ENCODE data around the gene STAT5B. TPM values are rescaled to one million over a fixed set of nuclear protein-coding genes. Genes with fewer than 3 reads are reported as not detected.

The STAT5B gene
- total and polyA plus RNA-seq, 2 of the 13 experiments (the other 11 are each of a cell fraction or from before 2014, with no cell fraction given): 21.0 to 42.8 TPM

DNA sequence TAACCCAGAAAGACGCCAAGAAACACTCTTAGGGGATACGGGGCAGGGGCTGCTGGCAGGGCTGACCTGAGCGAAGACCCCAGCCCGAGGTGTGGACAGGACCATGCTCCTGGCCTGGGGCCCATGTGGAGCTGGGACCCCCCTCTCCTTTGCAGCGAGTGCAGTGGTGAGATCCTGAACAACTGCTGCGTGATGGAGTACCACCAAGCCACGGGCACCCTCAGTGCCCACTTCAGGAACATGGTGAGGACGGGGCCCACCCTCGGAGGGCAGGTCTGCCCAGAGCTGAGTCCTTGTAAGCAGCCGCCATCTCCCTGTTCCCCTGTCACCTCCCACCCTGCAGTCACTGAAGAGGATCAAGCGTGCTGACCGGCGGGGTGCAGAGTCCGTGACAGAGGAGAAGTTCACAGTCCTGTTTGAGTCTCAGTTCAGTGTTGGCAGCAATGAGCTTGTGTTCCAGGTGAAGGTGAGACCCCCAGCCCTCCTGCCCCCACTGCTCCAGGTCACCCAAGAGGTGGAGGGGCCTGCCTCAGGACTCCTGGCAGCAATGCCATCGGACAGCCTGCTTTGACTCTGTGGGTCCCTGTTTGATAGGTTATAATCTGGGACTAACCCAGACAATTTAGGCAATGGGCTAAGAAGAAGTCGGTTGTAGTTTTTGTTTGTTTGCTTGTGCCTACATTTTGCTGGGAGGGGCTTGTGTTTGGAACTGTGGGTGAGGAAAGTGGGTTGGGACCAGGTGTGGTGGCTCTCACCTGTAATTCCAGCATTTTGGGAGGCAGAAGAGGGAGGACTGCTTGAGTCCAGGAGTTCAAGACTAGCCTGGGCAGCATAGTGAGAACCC is 28.2 kb upstream of the STAT5B start (continued):
- TF ChIP-seq, protein P1, sequence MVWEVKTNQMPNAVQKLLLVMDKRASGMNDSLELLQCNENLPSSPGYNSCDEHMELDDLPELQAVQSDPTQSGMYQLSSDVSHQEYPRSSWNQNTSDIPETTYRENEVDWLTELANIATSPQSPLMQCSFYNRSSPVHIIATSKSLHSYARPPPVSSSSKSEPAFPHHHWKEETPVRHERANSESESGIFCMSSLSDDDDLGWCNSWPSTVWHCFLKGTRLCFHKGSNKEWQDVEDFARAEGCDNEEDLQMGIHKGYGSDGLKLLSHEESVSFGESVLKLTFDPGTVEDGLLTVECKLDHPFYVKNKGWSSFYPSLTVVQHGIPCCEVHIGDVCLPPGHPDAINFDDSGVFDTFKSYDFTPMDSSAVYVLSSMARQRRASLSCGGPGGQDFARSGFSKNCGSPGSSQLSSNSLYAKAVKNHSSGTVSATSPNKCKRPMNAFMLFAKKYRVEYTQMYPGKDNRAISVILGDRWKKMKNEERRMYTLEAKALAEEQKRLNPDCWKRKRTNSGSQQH (CRISPR knock-in tag; IDR thresholded peaks at IDR 0.05; ENCODE audit: low read depth): no peak
- TF ChIP-seq SRY (CRISPR knock-in tag; IDR thresholded peaks at IDR 0.05) (no peak), ZNF569 (CRISPR knock-in tag; IDR thresholded peaks at IDR 0.05; ENCODE audit: borderline replicate concordance) (no peak), MAF1 (CRISPR knock-in tag; IDR thresholded peaks at IDR 0.05; ENCODE audit: borderline replicate concordance) (no peak), ZNF850 (CRISPR knock-in tag; conservative IDR thresholded peaks at IDR 0.05) (no peak), ERF (CRISPR knock-in tag; IDR thresholded peaks at IDR 0.05) (no peak), ONECUT2 (CRISPR knock-in tag; IDR thresholded peaks at IDR 0.05) (0 out of 2 replicates have a peak, but pooled peaks have one; percentile 24), ZBTB3 (CRISPR knock-in tag; IDR thresholded peaks at IDR 0.05; ENCODE audit: borderline replicate concordance, low read depth) (no peak), ARHGAP35 (CRISPR knock-in tag; IDR thresholded peaks at IDR 0.05; ENCODE audit: borderline replicate concordance) (no peak), ZKSCAN8 (CRISPR knock-in tag; IDR thresholded peaks at IDR 0.05; ENCODE audit: borderline replicate concordance) (no peak), ZNF670 (CRISPR knock-in tag; IDR thresholded peaks at IDR 0.05; ENCODE audit: borderline replicate concordance) (no peak), ATM (IDR thresholded peaks at IDR 0.05; ENCODE audit: borderline replicate concordance) (no peak), HNRNPUL1 (IDR thresholded peaks at IDR 0.05; ENCODE audit: low read depth, low read length) (no peak), SMAD9 (CRISPR knock-in tag; IDR thresholded peaks at IDR 0.05) (no peak), SOX6 (IDR thresholded peaks at IDR 0.05) (no peak), SOX6 (CRISPR knock-in tag; IDR thresholded peaks at IDR 0.05) (peak; percentile 62), ZNF780A (CRISPR knock-in tag; IDR thresholded peaks at IDR 0.05) (no peak), THYN1 (CRISPR knock-in tag; IDR thresholded peaks at IDR 0.05; ENCODE audit: borderline replicate concordance, low read depth) (no peak), HOXA5 (CRISPR knock-in tag; IDR thresholded peaks at IDR 0.05) (no peak), NCOA1 (CRISPR knock-in tag; IDR thresholded peaks at IDR 0.05) (no peak; the same call in 1 of the 2 replicates), MAFF (IDR thresholded peaks at IDR 0.05; ENCODE audit: low read depth, low read length) (no peak), TBL1XR1 (IDR thresholded peaks at IDR 0.05; ENCODE audit: borderline replicate concordance, low read length, partially characterized antibody) (no peak), MBD4 (IDR thresholded peaks at IDR 0.05; ENCODE audit: borderline replicate concordance, low read length) (no peak)
- TF ChIP-seq, protein P2, sequence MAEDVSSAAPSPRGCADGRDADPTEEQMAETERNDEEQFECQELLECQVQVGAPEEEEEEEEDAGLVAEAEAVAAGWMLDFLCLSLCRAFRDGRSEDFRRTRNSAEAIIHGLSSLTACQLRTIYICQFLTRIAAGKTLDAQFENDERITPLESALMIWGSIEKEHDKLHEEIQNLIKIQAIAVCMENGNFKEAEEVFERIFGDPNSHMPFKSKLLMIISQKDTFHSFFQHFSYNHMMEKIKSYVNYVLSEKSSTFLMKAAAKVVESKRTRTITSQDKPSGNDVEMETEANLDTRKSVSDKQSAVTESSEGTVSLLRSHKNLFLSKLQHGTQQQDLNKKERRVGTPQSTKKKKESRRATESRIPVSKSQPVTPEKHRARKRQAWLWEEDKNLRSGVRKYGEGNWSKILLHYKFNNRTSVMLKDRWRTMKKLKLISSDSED (CRISPR knock-in tag; IDR thresholded peaks at IDR 0.05): no peak
- TF ChIP-seq, protein P3, sequence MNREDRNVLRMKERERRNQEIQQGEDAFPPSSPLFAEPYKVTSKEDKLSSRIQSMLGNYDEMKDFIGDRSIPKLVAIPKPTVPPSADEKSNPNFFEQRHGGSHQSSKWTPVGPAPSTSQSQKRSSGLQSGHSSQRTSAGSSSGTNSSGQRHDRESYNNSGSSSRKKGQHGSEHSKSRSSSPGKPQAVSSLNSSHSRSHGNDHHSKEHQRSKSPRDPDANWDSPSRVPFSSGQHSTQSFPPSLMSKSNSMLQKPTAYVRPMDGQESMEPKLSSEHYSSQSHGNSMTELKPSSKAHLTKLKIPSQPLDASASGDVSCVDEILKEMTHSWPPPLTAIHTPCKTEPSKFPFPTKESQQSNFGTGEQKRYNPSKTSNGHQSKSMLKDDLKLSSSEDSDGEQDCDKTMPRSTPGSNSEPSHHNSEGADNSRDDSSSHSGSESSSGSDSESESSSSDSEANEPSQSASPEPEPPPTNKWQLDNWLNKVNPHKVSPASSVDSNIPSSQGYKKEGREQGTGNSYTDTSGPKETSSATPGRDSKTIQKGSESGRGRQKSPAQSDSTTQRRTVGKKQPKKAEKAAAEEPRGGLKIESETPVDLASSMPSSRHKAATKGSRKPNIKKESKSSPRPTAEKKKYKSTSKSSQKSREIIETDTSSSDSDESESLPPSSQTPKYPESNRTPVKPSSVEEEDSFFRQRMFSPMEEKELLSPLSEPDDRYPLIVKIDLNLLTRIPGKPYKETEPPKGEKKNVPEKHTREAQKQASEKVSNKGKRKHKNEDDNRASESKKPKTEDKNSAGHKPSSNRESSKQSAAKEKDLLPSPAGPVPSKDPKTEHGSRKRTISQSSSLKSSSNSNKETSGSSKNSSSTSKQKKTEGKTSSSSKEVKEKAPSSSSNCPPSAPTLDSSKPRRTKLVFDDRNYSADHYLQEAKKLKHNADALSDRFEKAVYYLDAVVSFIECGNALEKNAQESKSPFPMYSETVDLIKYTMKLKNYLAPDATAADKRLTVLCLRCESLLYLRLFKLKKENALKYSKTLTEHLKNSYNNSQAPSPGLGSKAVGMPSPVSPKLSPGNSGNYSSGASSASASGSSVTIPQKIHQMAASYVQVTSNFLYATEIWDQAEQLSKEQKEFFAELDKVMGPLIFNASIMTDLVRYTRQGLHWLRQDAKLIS (CRISPR knock-in tag; IDR thresholded peaks at IDR 0.05): no peak
